WTC11 (cell line): Measurements from ENCODE around the gene TIGD1. TPM values are rescaled to one million over a fixed set of nuclear protein-coding genes. Genes with fewer than 3 reads are reported as not detected.

Experiments
- ATAC-seq: fragments of 200-7000 bp; cut with Tn5 transposase; 2 replicates; pipeline ENCODE4 v1.10.0; 2021; ENCODE audit warnings: mild to moderate bottlenecking, moderate library complexity
- CTCF ChIA-PET: fragments of 300-600 bp; sonication (Branson Sonifier 250); formaldehyde crosslinking; loops from one replicate; lab custom pipeline; 2021; ENCODE audit warnings: antibody characterized with exemption; lab: Charles Lee
- POLR2A ChIA-PET: fragments of 350-600 bp; sonication (Branson Sonifier 250); formaldehyde crosslinking; loops from one replicate; lab custom pipeline; 2021; ENCODE audit warnings: antibody characterized with exemption; lab: Charles Lee
- DNase-seq: peaks from one replicate; pipeline ENCODE4 v3.0.0; 2021; ENCODE audit warnings: low spot score
- H3K27ac Mint-ChIP-seq: 2 replicates; pipeline ENCODE4 v1.8.0; 2021; ENCODE audit warnings: mixed read lengths
- H3K27me3 Mint-ChIP-seq: 2 replicates; pipeline ENCODE4 v1.8.0; 2021; ENCODE audit warnings: low read depth, mild to moderate bottlenecking, moderate library complexity, mixed read lengths
- H3K36me3 Mint-ChIP-seq: 2 replicates; pipeline ENCODE4 v1.8.0; 2021; ENCODE audit warnings: mixed read lengths
- H3K4me1 Mint-ChIP-seq: 2 replicates; pipeline ENCODE4 v1.8.0; 2022; ENCODE audit warnings: mixed read lengths
- H3K4me3 Mint-ChIP-seq: 2 replicates; pipeline ENCODE4 v1.8.0; 2021; ENCODE audit warnings: mild to moderate bottlenecking, moderate library complexity, mixed read lengths
- H3K9me3 Mint-ChIP-seq: 2 replicates; pipeline ENCODE4 v1.8.0; 2021; ENCODE audit warnings: mixed read lengths
- CREM ChIP-seq: sonication (generic); formaldehyde crosslinking; IDR thresholded peaks from 2 replicates; pipeline ENCODE4 v1.8.1; 2022; ENCODE audit warnings: mild to moderate bottlenecking, missing genetic modification reagents, moderate library complexity
- MYBL2 ChIP-seq: sonication (generic); formaldehyde crosslinking; IDR thresholded peaks from 2 replicates; pipeline ENCODE4 v1.8.1; 2023; ENCODE audit warnings: mild to moderate bottlenecking, moderate library complexity, missing genetic modification reagents
- NFATC4 ChIP-seq: fragments of 250-450 bp; sonication (Bioruptor Pico); IDR thresholded peaks from 2 replicates; pipeline ENCODE4 v1.9.0; 2021; ENCODE audit warnings: mild to moderate bottlenecking
- NFE2L1 ChIP-seq: sonication (generic); formaldehyde crosslinking; IDR thresholded peaks from 2 replicates; pipeline ENCODE4 v1.8.1; 2023; ENCODE audit warnings: missing genetic modification reagents
- NR2C2 ChIP-seq: sonication (generic); formaldehyde crosslinking; IDR thresholded peaks from 2 replicates; pipeline ENCODE4 v1.8.0; 2022; ENCODE audit warnings: mild to moderate bottlenecking, missing genetic modification reagents
- RORB ChIP-seq: fragments of 250-450 bp; sonication (Bioruptor Pico); IDR thresholded peaks from 2 replicates; pipeline ENCODE4 v1.9.0; 2021; ENCODE audit warnings: mild to moderate bottlenecking
- ZNF121 ChIP-seq: sonication (generic); formaldehyde crosslinking; IDR thresholded peaks from 2 replicates; pipeline ENCODE4 v1.8.0; 2023; ENCODE audit warnings: missing genetic modification reagents
- ZNF219 ChIP-seq: sonication (generic); formaldehyde crosslinking; IDR thresholded peaks from 2 replicates; pipeline ENCODE4 v1.8.0; 2023; ENCODE audit warnings: missing genetic modification reagents, mild to moderate bottlenecking, borderline replicate concordance
- ZNF416 ChIP-seq: fragments of 250-450 bp; sonication (Bioruptor Pico); IDR thresholded peaks from 2 replicates; pipeline ENCODE4 v1.9.0; 2021; ENCODE audit warnings: mild to moderate bottlenecking, inconsistent platforms
- total RNA-seq: library from RNA; stranded (reverse); gene quantifications from 3 replicates; pipeline ENCODE4 v1.2.3, GENCODE V29; 2021
- TF ChIP-seq, protein P1 (sequence below): sonication (generic); formaldehyde crosslinking; IDR thresholded peaks from 2 replicates; pipeline ENCODE4 v1.8.1; 2023; ENCODE audit warnings: mild to moderate bottlenecking, missing genetic modification reagents
- TF ChIP-seq, protein P2 (sequence below): sonication (generic); formaldehyde crosslinking; IDR thresholded peaks from 2 replicates; pipeline ENCODE4 v1.8.1; 2023; ENCODE audit warnings: mild to moderate bottlenecking, missing genetic modification reagents
- TF ChIP-seq, protein P3 (sequence below): fragments of 200-600 bp; IDR thresholded peaks from 2 replicates; pipeline ENCODE4 v1.8.0; 2022; ENCODE audit warnings: antibody characterized with exemption
- TF ChIP-seq, protein P4 (sequence below): fragments of 250-450 bp; sonication (Bioruptor Pico); IDR thresholded peaks from 2 replicates; pipeline ENCODE4 v1.9.0; 2021; ENCODE audit warnings: mild to moderate bottlenecking
- TF ChIP-seq, protein P5 (sequence below): sonication (generic); formaldehyde crosslinking; IDR thresholded peaks from 2 replicates; pipeline ENCODE4 v1.8.1; 2022; ENCODE audit warnings: mild to moderate bottlenecking, missing genetic modification reagents, moderate library complexity, borderline replicate concordance
- TF ChIP-seq, protein P6 (sequence below): sonication (generic); formaldehyde crosslinking; IDR thresholded peaks from 2 replicates; pipeline ENCODE4 v1.8.0; 2022; ENCODE audit warnings: mild to moderate bottlenecking, missing genetic modification reagents
- TF ChIP-seq, protein P7 (sequence below): sonication (generic); formaldehyde crosslinking; IDR thresholded peaks from 2 replicates; pipeline ENCODE4 v1.8.0; 2023; ENCODE audit warnings: mild to moderate bottlenecking, missing genetic modification reagents

TIGD1 gene
- total RNA-seq, 1 experiment from 2014 or later, result 9.0 TPM

DNA sequence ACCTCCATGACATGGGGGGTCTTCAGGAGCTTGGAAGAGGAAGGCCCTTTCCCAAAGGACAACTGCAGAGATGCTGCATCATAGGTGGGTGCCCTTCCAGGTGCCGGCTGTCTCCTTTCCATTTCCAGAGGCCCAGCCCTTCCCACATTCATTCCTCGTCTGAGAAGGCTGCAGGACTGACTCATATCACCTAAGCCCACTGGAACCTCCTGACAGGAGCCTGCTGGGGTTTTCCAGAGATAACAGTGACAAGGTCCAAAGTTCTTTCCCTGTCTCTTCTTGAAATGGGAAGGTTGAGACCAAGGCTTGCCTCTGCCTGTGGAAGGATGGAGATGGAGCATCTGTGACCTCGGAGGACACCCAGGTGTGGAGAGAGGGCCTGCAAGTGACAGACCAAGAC is 33.8 kb downstream of the TIGD1 start (continued):
- TF ChIP-seq, protein P1, sequence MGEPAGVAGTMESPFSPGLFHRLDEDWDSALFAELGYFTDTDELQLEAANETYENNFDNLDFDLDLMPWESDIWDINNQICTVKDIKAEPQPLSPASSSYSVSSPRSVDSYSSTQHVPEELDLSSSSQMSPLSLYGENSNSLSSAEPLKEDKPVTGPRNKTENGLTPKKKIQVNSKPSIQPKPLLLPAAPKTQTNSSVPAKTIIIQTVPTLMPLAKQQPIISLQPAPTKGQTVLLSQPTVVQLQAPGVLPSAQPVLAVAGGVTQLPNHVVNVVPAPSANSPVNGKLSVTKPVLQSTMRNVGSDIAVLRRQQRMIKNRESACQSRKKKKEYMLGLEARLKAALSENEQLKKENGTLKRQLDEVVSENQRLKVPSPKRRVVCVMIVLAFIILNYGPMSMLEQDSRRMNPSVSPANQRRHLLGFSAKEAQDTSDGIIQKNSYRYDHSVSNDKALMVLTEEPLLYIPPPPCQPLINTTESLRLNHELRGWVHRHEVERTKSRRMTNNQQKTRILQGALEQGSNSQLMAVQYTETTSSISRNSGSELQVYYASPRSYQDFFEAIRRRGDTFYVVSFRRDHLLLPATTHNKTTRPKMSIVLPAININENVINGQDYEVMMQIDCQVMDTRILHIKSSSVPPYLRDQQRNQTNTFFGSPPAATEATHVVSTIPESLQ (CRISPR knock-in tag), result no peak
- TF ChIP-seq, protein P2, sequence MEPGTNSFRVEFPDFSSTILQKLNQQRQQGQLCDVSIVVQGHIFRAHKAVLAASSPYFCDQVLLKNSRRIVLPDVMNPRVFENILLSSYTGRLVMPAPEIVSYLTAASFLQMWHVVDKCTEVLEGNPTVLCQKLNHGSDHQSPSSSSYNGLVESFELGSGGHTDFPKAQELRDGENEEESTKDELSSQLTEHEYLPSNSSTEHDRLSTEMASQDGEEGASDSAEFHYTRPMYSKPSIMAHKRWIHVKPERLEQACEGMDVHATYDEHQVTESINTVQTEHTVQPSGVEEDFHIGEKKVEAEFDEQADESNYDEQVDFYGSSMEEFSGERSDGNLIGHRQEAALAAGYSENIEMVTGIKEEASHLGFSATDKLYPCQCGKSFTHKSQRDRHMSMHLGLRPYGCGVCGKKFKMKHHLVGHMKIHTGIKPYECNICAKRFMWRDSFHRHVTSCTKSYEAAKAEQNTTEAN (CRISPR knock-in tag), result no peak
- TF ChIP-seq MYBL2 (no peak), ZNF416 (CRISPR knock-in tag) (no peak), ZNF121 (no peak), NFE2L1 (CRISPR knock-in tag) (no peak), CREM (CRISPR knock-in tag) (no peak)
- TF ChIP-seq, protein P3, sequence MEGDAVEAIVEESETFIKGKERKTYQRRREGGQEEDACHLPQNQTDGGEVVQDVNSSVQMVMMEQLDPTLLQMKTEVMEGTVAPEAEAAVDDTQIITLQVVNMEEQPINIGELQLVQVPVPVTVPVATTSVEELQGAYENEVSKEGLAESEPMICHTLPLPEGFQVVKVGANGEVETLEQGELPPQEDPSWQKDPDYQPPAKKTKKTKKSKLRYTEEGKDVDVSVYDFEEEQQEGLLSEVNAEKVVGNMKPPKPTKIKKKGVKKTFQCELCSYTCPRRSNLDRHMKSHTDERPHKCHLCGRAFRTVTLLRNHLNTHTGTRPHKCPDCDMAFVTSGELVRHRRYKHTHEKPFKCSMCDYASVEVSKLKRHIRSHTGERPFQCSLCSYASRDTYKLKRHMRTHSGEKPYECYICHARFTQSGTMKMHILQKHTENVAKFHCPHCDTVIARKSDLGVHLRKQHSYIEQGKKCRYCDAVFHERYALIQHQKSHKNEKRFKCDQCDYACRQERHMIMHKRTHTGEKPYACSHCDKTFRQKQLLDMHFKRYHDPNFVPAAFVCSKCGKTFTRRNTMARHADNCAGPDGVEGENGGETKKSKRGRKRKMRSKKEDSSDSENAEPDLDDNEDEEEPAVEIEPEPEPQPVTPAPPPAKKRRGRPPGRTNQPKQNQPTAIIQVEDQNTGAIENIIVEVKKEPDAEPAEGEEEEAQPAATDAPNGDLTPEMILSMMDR, result no peak
- TF ChIP-seq, all 79 proteins: peak for 0

DNA sequence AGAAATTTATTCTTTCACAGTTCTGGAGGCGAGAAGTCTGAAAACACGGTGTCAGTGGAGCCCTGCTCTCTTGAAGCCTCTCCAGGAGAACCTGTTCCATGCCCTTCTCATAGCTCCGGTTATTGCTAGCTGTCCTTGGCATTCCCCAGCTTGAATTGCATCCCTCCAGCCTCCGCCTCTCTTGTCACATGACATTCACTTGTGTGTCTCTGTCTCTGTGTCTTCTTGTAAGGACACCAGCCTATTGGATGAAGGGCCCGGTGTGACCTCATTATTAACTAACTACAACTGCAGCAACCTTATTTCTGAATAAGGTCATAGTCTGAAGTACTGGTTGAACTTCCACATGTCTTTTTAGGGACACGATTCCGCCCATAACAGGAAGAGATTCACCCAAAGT is 34.7 kb downstream of the TIGD1 start:
- TF ChIP-seq, protein P4, sequence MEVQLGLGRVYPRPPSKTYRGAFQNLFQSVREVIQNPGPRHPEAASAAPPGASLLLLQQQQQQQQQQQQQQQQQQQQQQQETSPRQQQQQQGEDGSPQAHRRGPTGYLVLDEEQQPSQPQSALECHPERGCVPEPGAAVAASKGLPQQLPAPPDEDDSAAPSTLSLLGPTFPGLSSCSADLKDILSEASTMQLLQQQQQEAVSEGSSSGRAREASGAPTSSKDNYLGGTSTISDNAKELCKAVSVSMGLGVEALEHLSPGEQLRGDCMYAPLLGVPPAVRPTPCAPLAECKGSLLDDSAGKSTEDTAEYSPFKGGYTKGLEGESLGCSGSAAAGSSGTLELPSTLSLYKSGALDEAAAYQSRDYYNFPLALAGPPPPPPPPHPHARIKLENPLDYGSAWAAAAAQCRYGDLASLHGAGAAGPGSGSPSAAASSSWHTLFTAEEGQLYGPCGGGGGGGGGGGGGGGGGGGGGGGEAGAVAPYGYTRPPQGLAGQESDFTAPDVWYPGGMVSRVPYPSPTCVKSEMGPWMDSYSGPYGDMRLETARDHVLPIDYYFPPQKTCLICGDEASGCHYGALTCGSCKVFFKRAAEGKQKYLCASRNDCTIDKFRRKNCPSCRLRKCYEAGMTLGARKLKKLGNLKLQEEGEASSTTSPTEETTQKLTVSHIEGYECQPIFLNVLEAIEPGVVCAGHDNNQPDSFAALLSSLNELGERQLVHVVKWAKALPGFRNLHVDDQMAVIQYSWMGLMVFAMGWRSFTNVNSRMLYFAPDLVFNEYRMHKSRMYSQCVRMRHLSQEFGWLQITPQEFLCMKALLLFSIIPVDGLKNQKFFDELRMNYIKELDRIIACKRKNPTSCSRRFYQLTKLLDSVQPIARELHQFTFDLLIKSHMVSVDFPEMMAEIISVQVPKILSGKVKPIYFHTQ (CRISPR knock-in tag), result no peak
- TF ChIP-seq, protein P5, sequence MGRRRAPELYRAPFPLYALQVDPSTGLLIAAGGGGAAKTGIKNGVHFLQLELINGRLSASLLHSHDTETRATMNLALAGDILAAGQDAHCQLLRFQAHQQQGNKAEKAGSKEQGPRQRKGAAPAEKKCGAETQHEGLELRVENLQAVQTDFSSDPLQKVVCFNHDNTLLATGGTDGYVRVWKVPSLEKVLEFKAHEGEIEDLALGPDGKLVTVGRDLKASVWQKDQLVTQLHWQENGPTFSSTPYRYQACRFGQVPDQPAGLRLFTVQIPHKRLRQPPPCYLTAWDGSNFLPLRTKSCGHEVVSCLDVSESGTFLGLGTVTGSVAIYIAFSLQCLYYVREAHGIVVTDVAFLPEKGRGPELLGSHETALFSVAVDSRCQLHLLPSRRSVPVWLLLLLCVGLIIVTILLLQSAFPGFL (CRISPR knock-in tag), result no peak
- TF ChIP-seq NR2C2 (CRISPR knock-in tag), result no peak
- no peak for TF ChIP-seq ZNF219 (CRISPR knock-in tag)
- TF ChIP-seq, protein P6, sequence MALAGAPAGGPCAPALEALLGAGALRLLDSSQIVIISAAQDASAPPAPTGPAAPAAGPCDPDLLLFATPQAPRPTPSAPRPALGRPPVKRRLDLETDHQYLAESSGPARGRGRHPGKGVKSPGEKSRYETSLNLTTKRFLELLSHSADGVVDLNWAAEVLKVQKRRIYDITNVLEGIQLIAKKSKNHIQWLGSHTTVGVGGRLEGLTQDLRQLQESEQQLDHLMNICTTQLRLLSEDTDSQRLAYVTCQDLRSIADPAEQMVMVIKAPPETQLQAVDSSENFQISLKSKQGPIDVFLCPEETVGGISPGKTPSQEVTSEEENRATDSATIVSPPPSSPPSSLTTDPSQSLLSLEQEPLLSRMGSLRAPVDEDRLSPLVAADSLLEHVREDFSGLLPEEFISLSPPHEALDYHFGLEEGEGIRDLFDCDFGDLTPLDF (CRISPR knock-in tag), result no peak
- no peak for TF ChIP-seq RORB (CRISPR knock-in tag)
- TF ChIP-seq NFE2L1 (CRISPR knock-in tag), result no peak
- no peak for TF ChIP-seq NFATC4 (CRISPR knock-in tag)
- TF ChIP-seq, protein P7, sequence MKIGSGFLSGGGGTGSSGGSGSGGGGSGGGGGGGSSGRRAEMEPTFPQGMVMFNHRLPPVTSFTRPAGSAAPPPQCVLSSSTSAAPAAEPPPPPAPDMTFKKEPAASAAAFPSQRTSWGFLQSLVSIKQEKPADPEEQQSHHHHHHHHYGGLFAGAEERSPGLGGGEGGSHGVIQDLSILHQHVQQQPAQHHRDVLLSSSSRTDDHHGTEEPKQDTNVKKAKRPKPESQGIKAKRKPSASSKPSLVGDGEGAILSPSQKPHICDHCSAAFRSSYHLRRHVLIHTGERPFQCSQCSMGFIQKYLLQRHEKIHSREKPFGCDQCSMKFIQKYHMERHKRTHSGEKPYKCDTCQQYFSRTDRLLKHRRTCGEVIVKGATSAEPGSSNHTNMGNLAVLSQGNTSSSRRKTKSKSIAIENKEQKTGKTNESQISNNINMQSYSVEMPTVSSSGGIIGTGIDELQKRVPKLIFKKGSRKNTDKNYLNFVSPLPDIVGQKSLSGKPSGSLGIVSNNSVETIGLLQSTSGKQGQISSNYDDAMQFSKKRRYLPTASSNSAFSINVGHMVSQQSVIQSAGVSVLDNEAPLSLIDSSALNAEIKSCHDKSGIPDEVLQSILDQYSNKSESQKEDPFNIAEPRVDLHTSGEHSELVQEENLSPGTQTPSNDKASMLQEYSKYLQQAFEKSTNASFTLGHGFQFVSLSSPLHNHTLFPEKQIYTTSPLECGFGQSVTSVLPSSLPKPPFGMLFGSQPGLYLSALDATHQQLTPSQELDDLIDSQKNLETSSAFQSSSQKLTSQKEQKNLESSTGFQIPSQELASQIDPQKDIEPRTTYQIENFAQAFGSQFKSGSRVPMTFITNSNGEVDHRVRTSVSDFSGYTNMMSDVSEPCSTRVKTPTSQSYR (CRISPR knock-in tag), result no peak
- POLR2A ChIA-PET, result no interaction called here
- H3K27ac Mint-ChIP-seq, result no peak overlapping the region
- H3K4me3 Mint-ChIP-seq, result no peak overlapping the region
- H3K36me3 Mint-ChIP-seq, result no peaks in the 10 kb centered on the region
- no peaks in the 10 kb centered on the region for H3K9me3 Mint-ChIP-seq
- DNase-seq, result no peak
- peaks cover 6% of the 10 kb centered on the region for H3K27me3 Mint-ChIP-seq
- no peak for ATAC-seq
- H3K4me1 Mint-ChIP-seq, result peaks cover 7% of the 10 kb centered on the region; the same call in 1 of the 2 replicates
- CTCF ChIA-PET, result interaction anchor here (0.7 to 2.1 kb wide), 6 partner anchors 8 to 277 kb away, joined by 3 to 14 read pairs (median 4); no protein-coding TSS in a partner anchor
